H1 (cell line): ENCODE data around the gene ZNF541.

ENCODE experiments used
- KDM1A ChIP-seq: fragments of 200-600, 300-600 bp; sonication (generic); IDR thresholded peaks from 2 replicates; pipeline ENCODE4 v1.7.1; 2016; ENCODE audit warnings: mild to moderate bottlenecking, low read length, borderline replicate concordance
- TF ChIP-seq, protein P1 (sequence below): IDR thresholded peaks from 2 replicates; pipeline ENCODE4 v1.6.1; 2012; ENCODE audit warnings: low read length, inconsistent platforms
- TF ChIP-seq, protein P2 (sequence below), 3 experiments: IDR thresholded peaks; 1 replicate in 2 of 3; 2 replicates in 1 of 3; pipeline versions ENCODE4 v1.5.1 to v1.6.1; 2011; ENCODE audit warnings: low read length in 3 of 3, mild to moderate bottlenecking in 3 of 3, inconsistent platforms in 2 of 3, low read depth in 1 of 3, moderate library complexity in 1 of 3; ENCODE audit not compliant: insufficient read depth in 1 of 3; ENCODE audit errors: control extremely low read depth in 1 of 3

DNA sequence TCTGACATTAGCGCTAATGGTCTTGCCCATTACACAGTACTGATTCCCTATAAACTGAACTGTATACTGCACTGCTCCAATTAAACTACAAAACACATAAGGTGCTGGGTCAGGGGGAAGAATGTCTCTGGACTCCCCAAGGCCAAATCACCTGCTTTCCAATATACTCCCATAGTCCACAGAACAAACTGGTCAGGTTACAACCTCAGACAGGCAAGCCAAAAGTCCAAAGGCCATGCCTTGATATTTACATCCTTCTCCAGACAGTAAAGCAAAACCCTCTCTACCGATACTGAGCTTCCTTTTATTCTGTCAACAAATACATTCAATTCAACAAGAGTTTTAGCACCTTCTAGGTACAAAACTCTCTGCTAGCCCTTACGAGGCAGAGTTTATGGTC, 8.9 kb downstream of the ZNF541 start:
- TF ChIP-seq, protein P1, sequence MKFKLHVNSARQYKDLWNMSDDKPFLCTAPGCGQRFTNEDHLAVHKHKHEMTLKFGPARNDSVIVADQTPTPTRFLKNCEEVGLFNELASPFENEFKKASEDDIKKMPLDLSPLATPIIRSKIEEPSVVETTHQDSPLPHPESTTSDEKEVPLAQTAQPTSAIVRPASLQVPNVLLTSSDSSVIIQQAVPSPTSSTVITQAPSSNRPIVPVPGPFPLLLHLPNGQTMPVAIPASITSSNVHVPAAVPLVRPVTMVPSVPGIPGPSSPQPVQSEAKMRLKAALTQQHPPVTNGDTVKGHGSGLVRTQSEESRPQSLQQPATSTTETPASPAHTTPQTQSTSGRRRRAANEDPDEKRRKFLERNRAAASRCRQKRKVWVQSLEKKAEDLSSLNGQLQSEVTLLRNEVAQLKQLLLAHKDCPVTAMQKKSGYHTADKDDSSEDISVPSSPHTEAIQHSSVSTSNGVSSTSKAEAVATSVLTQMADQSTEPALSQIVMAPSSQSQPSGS, result no peak
- TF ChIP-seq, protein P2, sequence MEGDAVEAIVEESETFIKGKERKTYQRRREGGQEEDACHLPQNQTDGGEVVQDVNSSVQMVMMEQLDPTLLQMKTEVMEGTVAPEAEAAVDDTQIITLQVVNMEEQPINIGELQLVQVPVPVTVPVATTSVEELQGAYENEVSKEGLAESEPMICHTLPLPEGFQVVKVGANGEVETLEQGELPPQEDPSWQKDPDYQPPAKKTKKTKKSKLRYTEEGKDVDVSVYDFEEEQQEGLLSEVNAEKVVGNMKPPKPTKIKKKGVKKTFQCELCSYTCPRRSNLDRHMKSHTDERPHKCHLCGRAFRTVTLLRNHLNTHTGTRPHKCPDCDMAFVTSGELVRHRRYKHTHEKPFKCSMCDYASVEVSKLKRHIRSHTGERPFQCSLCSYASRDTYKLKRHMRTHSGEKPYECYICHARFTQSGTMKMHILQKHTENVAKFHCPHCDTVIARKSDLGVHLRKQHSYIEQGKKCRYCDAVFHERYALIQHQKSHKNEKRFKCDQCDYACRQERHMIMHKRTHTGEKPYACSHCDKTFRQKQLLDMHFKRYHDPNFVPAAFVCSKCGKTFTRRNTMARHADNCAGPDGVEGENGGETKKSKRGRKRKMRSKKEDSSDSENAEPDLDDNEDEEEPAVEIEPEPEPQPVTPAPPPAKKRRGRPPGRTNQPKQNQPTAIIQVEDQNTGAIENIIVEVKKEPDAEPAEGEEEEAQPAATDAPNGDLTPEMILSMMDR (IDR thresholded peaks at IDR 0.05; ENCODE audit: control extremely low read depth in 1 of 3, insufficient read depth in 1 of 3, low read depth in 1 of 3, low read length in 3 of 3), result no peak
- no peak for TF ChIP-seq KDM1A
